Kidney (tissue), 14 donors: ENCODE data around the gene PRKAR1B. TPM values are rescaled to one million over a fixed set of nuclear protein-coding genes. Genes with fewer than 3 reads are reported as not detected.

Experiments used
- DNase-seq, 5 donors: peaks; one replicate each; pipeline ENCODE4 v3.0.0-alpha.2; 2013 to 2020
- FAIRE-seq: peaks from 2 replicates; lab custom pipeline; 2012; peaks lifted over from hg19 to GRCh38; lab: Jason Lieb, UNC
- H3K27ac ChIP-seq, 2 donors: one replicate each; pipeline ENCODE4 v1.7.0; 2013; ENCODE audit warnings: low read depth in 2 of 2, low read length in 2 of 2, inconsistent platforms in 1 of 2
- H3K27me3 ChIP-seq: one replicate; pipeline ENCODE4 v1.7.1; 2013; ENCODE audit warnings: low read length, inconsistent platforms; ENCODE audit not compliant: control insufficient read depth, insufficient read depth
- H3K36me3 ChIP-seq, 3 donors: one replicate each; pipeline versions ENCODE4 v1.7.0 to v1.7.1; 2013; ENCODE audit warnings: low read length in 3 of 3, control low read depth in 1 of 3, inconsistent platforms in 1 of 3; ENCODE audit not compliant: insufficient read depth in 3 of 3, control insufficient read depth in 2 of 3
- H3K4me1 ChIP-seq, 3 donors: one replicate each; pipeline versions ENCODE4 v1.7.0 to v1.7.1; 2013; ENCODE audit warnings: low read length in 3 of 3, inconsistent platforms in 1 of 3, low read depth in 1 of 3; ENCODE audit not compliant: control insufficient read depth in 2 of 3, insufficient read depth in 2 of 3
- H3K4me3 ChIP-seq, 3 donors: one replicate each; pipeline versions ENCODE4 v1.7.0 to v1.8.1; 2013; ENCODE audit warnings: low read length in 3 of 3, control low read depth in 1 of 3, inconsistent platforms in 1 of 3
- H3K9ac ChIP-seq, 3 donors: one replicate each; pipeline versions ENCODE4 v1.7.0 to v1.7.1; 2013; ENCODE audit warnings: low read length in 3 of 3, control low read depth in 1 of 3, inconsistent platforms in 1 of 3
- H3K9me3 ChIP-seq, 3 donors: one replicate each; pipeline versions ENCODE4 v1.7.0 to v1.7.1; 2013; ENCODE audit warnings: low read length in 3 of 3, control low read depth in 1 of 3, inconsistent platforms in 1 of 3; ENCODE audit not compliant: control insufficient read depth in 2 of 3, insufficient read depth in 1 of 3
- CTCF ChIP-seq: IDR thresholded peaks from 3 replicates; pipeline ENCODE4 v1.5.1; 2012; ENCODE audit warnings: mild to moderate bottlenecking, moderate library complexity, borderline replicate concordance; ENCODE audit not compliant: insufficient read depth; ENCODE audit errors: extremely low read depth
- intact Hi-C: fragments of 100-400 bp; cut with DNase I; formaldehyde crosslinking; loops from one replicate; pipeline ENCODE4 v1.11.1; 2022
- polyA plus RNA-seq: library from polyadenylated mRNA; stranded (reverse); fragments of 350-450 nt; fragmentation: Illumina TruSeq; extraction: RNeasy Lipid Tissue Mini Kit (QIAGEN cat#74804); gene quantifications from one replicate; pipeline ENCODE4 v1.2.3, GENCODE V29; 2014; ENCODE audit warnings: low read depth, low replicate concordance; ENCODE audit not compliant: insufficient read depth
- total RNA-seq: library from RNA; stranded (reverse); fragmentation: NEBNext Ultra II Directional; extraction: Animal tissue kit (Norgen Biotek cat#: 25700); gene quantifications from one replicate; pipeline ENCODE4 v1.2.1, GENCODE V29; 2021
- donor health status: control.
- donor health status: control.
- donor health status: control.
- donor health status: control.
- donor health status: control.
- donor health status: DM: yes; HTN: yes; CAD: no.
- donor health status: Normal renal cell carcinoma (clear cell type).

Gene PRKAR1B
- total and polyA plus RNA-seq, 2 donors from 2014 or later = 15.9 to 21.4 TPM

- H3K9me3 ChIP-seq = peaks cover 0 to 5% (median 0%) of the 10 kb centered on the region in 3 donors
- H3K4me1 ChIP-seq = no peaks in the 10 kb centered on the region
- intact Hi-C loops = loop anchor here (10.0 kb wide), 1 partner anchor 305 kb away; no protein-coding TSS in a partner anchor
- no peaks in the 10 kb centered on the region for H3K27me3 ChIP-seq
- H3K4me3 ChIP-seq = no peak overlapping the region
- FAIRE-seq = no peak
- TF ChIP-seq CTCF = no peak
- H3K27ac ChIP-seq = no peak overlapping the region
- H3K36me3 ChIP-seq = no peaks in the 10 kb centered on the region
- no peak overlapping the region for H3K9ac ChIP-seq
- DNase-seq = peak in 1 of 5 donors; percentile 61
Measured at GRCh38 chr7:630111-630511, 97.0 kb downstream of the PRKAR1B start.

- H3K27ac ChIP-seq = no peak overlapping the region
- peaks cover 0 to 9% (median 0%) of the 10 kb centered on the region in 3 donors for H3K9me3 ChIP-seq
- H3K9ac ChIP-seq = no peak overlapping the region
- intact Hi-C loops = no loop called here
- FAIRE-seq (no peak), DNase-seq (peak in 1 of 5 donors; percentile 69)
- no peaks in the 10 kb centered on the region for H3K27me3 ChIP-seq
- H3K4me3 ChIP-seq = no peak overlapping the region
- no peaks in the 10 kb centered on the region for H3K36me3 ChIP-seq
- no peaks in the 10 kb centered on the region for H3K4me1 ChIP-seq
- no peak for TF ChIP-seq CTCF
Measured at GRCh38 chr7:628826-629225, 98.3 kb downstream of the PRKAR1B start.

GRCh38 chr7:628402-628763 lies 98.7 kb downstream of the PRKAR1B start:
- intact Hi-C loops = no loop called here
- peak in 4 of 5 donors; percentile 44 to 85 (median 64) for DNase-seq
- TF ChIP-seq CTCF = no peak

More at GRCh38 chr7:628402-628763, 98.7 kb downstream of the PRKAR1B start:
- no peak overlapping the region for H3K9ac ChIP-seq
- no peaks in the 10 kb centered on the region for H3K27me3 ChIP-seq
- no peak overlapping the region for H3K27ac ChIP-seq
- no peak overlapping the region for H3K4me3 ChIP-seq
- FAIRE-seq = no peak
- H3K36me3 ChIP-seq = no peaks in the 10 kb centered on the region
- no peaks in the 10 kb centered on the region for H3K4me1 ChIP-seq
- H3K9me3 ChIP-seq = peaks cover 0 to 9% (median 0%) of the 10 kb centered on the region in 3 donors
